SU-DHL-6 (cell line): ENCODE data around the gene SRRM2.

Source experiments
- EZH2phosphoT487 ChIP-seq: fragments of 200-600 bp; sonication (generic), shearing (Covaris generic); conservative IDR thresholded peaks from 2 replicates; pipeline ENCODE4 v1.6.1; 2018; ENCODE audit warnings: mild to moderate bottlenecking, antibody characterized with exemption, low read length, moderate library complexity, mixed read lengths
- TF ChIP-seq, protein P1 (sequence below): fragments of 200-600 bp; sonication (generic); IDR thresholded peaks from one replicate; pipeline ENCODE4 v1.5.1; 2017; ENCODE audit warnings: antibody characterized with exemption, mild to moderate bottlenecking, low read length, moderate library complexity; ENCODE audit not compliant: insufficient read depth, poor library complexity, severe bottlenecking

- TF ChIP-seq, protein P1, sequence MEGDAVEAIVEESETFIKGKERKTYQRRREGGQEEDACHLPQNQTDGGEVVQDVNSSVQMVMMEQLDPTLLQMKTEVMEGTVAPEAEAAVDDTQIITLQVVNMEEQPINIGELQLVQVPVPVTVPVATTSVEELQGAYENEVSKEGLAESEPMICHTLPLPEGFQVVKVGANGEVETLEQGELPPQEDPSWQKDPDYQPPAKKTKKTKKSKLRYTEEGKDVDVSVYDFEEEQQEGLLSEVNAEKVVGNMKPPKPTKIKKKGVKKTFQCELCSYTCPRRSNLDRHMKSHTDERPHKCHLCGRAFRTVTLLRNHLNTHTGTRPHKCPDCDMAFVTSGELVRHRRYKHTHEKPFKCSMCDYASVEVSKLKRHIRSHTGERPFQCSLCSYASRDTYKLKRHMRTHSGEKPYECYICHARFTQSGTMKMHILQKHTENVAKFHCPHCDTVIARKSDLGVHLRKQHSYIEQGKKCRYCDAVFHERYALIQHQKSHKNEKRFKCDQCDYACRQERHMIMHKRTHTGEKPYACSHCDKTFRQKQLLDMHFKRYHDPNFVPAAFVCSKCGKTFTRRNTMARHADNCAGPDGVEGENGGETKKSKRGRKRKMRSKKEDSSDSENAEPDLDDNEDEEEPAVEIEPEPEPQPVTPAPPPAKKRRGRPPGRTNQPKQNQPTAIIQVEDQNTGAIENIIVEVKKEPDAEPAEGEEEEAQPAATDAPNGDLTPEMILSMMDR = no peak
- TF ChIP-seq EZH2phosphoT487 = no peak
Measured at GRCh38 chr16:2709588-2709984, 42.9 kb upstream of the SRRM2 start.
